Brain microvascular endothelial cell (primary cell): ENCODE results near the gene LRRC10.

ENCODE experiments used
- DNase-seq: peaks from one replicate; pipeline ENCODE4 v3.0.0-alpha.2; 2020
- H3K27ac ChIP-seq: fragments of 250-450 bp; sonication (Bioruptor Pico); 2 replicates; pipeline ENCODE4 v1.5.1; 2020; ENCODE audit warnings: mild to moderate bottlenecking, moderate library complexity
- H3K27me3 ChIP-seq: fragments of 250-450 bp; sonication (Bioruptor Pico); replicated peaks from 2 replicates; pipeline ENCODE4 v1.5.1; 2020; ENCODE audit warnings: mild to moderate bottlenecking
- H3K36me3 ChIP-seq: fragments of 250-450 bp; sonication (Bioruptor Pico); replicated peaks from 2 replicates; pipeline ENCODE4 v1.5.1; 2020; ENCODE audit warnings: mild to moderate bottlenecking
- H3K4me3 ChIP-seq: 2 replicates; pipeline ENCODE4 v1.5.1; 2011; ENCODE audit warnings: low read depth, mild to moderate bottlenecking, control low read depth, low read length, moderate library complexity
- CTCF ChIP-seq: IDR thresholded peaks from 2 replicates; pipeline ENCODE4 v1.5.1; 2011; ENCODE audit warnings: low read depth, mild to moderate bottlenecking, moderate library complexity, low read length, control low read depth, inconsistent platforms; ENCODE audit errors: missing control alignments
- in situ Hi-C: cut with HindIII; loops from 2 replicates; pipeline ENCODE4 v1.10.0; 2017; ENCODE audit warnings: low sequenced_read_pairs, low pct_ligation_motif_present

The LRRC10 gene

GRCh38 chr12:69563166-69563762 is 47.4 kb downstream of the LRRC10 start:
- Histone ChIP-seq H3K36me3 (peaks cover 10% of the 10 kb centered on the region), H3K27me3 (no peaks in the 10 kb centered on the region), H3K27ac (no peak overlapping the region), H3K4me3 (no peak overlapping the region)
- no peak for DNase-seq
- TF ChIP-seq CTCF = no peak
- in situ Hi-C loops = no loop called here
